GM18519 (cell line): Measurements from ENCODE around the gene RPS17.
"Not testable (repeated sequence)": the region's sequence is repeated elsewhere in the genome, so short reads cannot be mapped to it uniquely, and the experiment has no call there.

Source experiments
- ATAC-seq: cut with Tn5 transposase; IDR thresholded peaks from one replicate; pipeline ENCODE4 v1.9.1; 2021; ENCODE audit warnings: mild to moderate bottlenecking, moderate library complexity; ENCODE audit not compliant: unreplicated experiment, low FRiP score

The RPS17 gene

DNA sequence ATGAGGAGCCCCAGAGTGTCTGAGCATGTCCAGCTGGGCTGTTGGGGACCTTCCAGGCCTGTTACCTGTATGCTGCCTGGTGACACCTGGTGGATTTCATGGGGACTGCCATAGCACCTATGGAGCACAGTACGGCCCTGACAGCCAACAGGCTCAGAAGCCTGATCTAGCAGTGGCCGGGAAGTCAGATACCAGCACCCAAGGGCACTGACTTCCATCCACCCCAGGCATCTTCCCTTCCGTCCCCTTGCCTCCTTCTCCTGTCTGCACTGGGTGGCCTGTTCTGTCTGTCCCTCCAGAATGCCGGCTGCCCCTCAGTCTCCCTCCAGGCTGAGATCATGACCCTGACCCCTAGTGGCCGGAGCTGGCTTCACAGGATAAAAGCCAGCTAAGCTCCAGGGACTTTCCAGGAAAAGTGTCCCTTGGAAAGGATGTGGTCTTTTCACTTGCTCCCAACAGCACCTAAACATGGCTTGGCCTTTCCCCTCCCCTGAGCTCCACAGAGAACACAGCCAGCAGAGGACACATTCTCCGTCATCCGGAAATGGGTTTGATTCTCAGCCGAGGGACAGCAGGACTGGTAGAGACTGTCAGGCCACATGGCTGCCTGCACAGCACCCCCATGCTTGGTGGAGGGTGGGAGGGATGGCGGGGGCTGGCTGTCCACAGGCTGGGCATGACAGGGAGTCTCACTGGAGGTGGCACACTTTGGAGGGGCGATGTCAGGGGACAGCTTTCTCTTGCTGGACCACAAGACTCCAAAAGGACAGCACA, 9.5 kb downstream of the RPS17 start:
- no peak for ATAC-seq

DNA sequence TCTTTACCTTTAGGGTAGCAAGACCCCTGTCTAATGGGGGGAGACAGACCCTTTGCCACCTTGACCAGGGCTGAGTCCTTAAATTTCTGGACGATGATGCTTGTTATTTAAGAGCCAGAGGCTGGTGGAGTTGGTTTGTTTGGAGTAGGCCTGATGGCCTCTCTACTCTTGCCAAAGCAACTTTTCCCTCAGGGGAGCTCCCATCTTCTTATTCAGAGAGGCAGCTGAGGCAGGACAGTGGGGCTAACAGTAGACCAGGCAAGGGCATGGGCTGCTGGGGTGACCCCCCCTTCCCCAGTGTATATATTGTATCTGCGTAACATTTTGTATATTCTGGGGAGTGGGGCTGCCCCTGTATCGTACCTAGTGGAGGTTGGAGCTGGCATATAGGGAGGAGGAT, 10.3 kb downstream of the RPS17 start:
- no peak for ATAC-seq

DNA sequence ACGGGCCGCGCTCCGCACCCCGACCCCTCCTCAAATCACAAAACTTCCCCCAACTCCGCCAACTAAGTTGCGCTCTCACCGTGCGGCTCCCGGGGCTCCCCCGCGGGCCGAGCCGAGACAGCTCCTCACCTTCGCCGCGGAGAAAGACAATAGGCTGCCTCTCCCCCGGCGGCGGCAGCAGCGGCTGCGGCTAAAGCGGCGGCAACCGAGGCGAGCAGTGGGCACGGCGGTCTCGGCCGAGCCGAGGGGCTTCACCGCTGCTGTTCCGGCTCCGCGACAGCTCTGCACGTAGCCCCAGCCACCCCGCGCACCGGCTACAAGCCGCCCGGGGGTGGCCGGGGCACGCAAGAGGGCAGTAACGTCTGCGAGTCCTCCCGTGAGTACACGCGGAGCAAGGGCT, 26.7 kb downstream of the RPS17 start:
- not testable (repeated sequence) for ATAC-seq

DNA sequence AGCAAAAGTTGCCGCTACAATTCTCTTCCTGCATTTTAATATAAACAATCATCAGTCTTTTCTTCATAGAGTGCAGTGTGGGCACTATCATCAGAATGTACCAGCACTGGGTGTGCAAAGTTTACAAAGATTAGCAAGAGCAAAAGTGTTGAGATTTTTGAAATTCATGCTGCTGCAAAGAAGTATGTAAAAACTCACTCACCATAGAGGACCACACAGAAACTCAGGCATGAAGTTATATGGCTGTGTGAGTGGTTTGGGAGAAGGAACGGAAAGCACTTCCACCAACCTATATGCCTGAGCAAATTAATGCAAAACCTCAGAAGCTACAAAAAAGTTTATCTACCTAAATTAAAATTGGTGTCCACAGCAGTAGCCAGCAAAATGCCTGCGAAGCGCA, 32.6 kb downstream of the RPS17 start:
- ATAC-seq = not testable (repeated sequence)

DNA sequence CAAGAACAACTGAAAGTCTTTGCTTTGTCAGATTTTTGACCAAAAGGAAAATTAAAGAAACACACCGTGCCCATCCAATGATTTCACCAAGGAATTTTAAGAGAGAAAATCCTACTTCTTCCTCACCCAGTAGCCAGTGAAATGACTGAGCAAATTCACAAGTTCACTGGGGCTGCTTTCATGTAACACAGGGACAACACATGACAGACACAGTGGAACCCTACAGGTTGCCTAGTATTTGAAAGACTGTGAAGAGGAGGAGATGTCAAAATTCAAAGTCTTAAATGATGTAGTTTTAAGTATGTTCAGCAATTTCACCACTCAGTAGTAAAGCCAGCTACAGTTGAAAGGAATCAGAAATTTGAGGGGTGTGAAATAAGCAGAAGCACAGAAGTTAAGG, 33.2 kb downstream of the RPS17 start:
- ATAC-seq = not testable (repeated sequence)

DNA sequence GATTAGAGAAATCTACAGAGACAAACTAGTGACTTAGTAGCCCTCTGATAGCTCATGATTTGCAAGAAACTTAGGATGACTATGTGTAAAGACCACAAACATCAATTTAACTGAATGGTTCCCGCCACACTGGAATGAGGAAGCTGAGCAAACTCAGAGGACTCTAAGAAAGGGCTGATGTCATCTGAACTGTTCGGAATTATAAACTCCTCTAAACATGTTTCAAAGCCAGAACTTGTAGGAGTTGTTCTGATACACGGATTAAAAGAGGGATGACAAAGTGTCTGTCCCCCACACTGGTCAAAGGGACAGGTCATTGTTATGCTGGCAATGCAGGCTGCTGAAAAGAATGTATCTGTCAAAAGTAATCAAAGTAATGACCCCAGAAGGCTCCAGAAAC, 34.4 kb downstream of the RPS17 start:
- ATAC-seq = not testable (repeated sequence)

DNA sequence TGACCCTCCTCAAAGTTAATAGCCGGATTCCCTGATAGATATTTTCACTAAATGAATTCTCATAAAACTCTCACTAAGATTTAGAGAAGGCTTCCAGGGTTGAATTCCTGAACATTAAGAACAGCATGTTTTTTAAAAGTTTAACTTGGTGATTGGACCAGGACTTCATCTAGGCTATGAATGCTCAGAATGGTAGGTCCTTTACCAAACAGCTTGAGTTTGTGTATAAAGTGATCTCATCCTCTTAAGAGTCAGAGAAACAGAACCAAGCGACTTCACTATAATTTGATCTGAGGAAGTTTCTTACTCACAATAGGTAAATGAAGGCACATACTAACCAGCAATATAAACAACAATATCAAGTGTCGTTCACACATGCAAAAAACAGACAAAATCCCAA, 36.2 kb downstream of the RPS17 start:
- not testable (repeated sequence) for ATAC-seq

DNA sequence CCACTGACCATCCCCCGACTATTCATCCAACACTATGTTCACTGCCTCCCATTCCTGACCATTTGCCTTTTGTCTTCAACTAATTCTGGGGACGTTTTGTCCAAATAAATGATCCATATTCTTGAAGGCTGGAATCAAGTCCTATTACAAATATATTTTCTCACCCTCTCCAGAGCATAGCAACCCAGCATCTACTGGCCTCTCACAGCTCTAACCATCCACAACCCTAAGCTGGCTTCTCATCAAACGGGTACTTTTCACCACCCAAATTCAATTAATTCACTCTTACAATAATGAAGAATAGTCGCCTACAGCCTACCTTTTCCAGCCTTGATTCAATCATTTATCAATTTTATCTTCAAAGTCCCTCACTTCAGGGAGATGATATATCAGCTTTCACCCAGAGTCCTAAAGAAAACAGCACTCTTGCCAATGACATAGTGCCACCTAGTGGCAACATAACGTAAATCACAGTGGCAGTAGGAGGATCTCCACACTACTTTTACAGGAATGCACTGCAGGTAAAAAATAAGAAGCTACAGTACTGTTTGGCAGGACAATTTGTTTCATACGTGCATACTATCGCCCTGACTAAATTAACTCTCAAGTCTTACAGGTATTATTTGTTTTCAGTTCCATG, 37.4 kb downstream of the RPS17 start:
- ATAC-seq = not testable (repeated sequence)

DNA sequence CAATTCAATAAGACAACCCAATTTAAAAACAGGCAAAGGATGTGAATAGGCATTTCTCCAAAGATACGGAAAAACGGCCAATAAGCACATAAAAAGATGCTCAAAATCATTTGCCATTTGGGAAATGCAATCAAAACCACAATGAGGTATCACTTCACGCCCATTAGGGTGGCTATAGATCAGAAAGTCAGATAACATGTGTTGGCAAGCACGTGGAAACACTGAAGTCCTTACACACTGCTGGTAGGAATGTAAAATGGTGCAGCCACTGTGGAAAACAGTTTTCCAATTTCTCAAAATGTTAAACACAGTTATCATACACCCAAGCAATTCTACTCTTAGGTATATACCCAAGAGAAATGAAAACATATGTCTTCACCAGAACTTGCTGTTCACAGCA, 39.5 kb downstream of the RPS17 start:
- ATAC-seq = not testable (repeated sequence)

DNA sequence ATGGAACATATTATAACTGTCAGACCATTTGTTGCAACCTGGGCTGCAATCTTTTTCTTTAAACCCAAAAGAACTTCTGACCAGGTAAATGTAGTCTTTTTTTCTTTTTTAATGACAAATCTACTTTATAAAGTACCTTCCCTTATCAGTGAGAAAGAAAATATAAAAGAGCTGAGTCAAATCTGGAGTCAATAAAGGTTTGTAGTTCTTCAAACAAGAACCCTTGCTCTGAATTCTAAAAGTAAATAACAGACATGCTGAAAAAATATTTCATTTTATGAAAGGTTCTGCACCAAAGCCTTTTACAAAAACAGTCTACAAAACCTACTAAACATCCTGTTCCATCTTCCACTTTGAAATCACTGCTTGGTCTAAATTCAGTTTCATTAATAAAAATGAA, 42.3 kb downstream of the RPS17 start:
- ATAC-seq = not testable (repeated sequence)

DNA sequence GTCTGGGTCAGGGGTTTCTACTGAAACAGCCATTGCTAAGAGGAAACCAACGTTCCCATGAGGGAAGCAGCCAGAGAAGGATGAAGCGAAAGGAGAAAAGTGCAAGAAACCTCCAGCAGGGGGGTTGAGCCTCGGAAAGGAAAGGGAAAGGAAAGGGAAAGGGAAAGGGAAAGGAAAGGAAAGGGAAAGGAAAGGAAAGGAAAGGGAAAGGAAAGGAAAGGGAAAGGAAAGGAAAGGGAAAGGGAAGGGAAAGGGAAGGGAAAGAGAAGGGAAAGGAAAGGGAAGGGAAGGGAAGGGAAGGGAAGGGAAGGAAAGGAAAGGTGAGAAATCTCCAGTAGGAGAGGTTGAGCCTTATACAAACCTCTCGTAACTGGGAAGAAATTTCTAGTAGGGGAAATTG, 52.0 kb downstream of the RPS17 start:
- not testable (repeated sequence) for ATAC-seq

DNA sequence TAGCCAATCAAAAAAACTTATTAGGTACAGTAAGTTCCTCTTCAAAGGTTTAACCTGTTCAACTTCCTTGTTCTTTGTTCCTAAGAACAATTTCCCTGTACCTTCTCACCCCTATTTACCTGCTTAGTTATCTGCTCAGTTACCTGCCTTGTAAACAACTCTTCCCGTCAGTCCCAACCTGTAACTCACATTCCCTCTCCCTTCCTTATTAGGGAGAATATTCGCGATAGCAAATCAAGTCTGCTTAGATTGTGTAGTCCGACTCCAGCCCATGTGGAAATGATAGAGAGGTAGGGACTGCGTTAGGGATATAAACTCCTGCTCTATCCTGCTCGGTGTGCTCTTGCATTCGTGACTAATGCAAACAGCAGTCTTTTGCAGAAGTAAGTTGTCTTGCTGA, 53.2 kb downstream of the RPS17 start:
- ATAC-seq = not testable (repeated sequence)
